IMR-90 (cell line): ENCODE measurements around the gene TTC39B. TPM values are rescaled to one million over a fixed set of nuclear protein-coding genes. Genes with fewer than 3 reads are reported as not detected.

Experiments
- ATAC-seq: fragments of 200-7000 bp; cut with Tn5 transposase; 2 replicates; pipeline ENCODE4 v1.9.1; 2020; ENCODE audit warnings: low read depth, mild to moderate bottlenecking, moderate library complexity
- BruUV-seq: library from RNA; stranded (reverse); fragments of 400-500 nt; replicated peaks from 2 replicates; lab custom pipeline; 2021; lab: Mats Ljungman, UMichigan
- CTCF ChIA-PET: fragments of 300-600 bp; formaldehyde crosslinking; extraction: SDS; loops from one replicate; lab custom pipeline; 2021; ENCODE audit warnings: antibody characterized with exemption; lab: Yijun Ruan, JAX
- POLR2A ChIA-PET: fragments of 300-600 bp; sonication (Branson Sonifier 250); formaldehyde crosslinking; loops from one replicate; lab custom pipeline; 2022; ENCODE audit warnings: antibody characterized with exemption; ENCODE audit not compliant: unreplicated experiment; lab: Charles Lee
- DNase-seq: peaks from one replicate; pipeline ENCODE4 v3.0.0; 2013
- H2AFZ ChIP-seq: replicated peaks from 2 replicates; pipeline ENCODE3; 2013; ENCODE audit warnings: low read length, mild to moderate bottlenecking; ENCODE audit not compliant: poor library complexity
- H2AK5ac ChIP-seq: 2 replicates; pipeline ENCODE4 v1.6.1; 2013; ENCODE audit warnings: low read depth, low read length, inconsistent platforms
- H2AK9ac ChIP-seq: replicated peaks from 2 replicates; pipeline ENCODE3; 2013; ENCODE audit warnings: mild to moderate bottlenecking, low read depth, low read length, moderate library complexity; ENCODE audit not compliant: poor library complexity
- H2BK120ac ChIP-seq: 2 replicates; pipeline ENCODE4 v1.6.1; 2013; ENCODE audit warnings: low read depth, low read length, inconsistent platforms
- H2BK15ac ChIP-seq: 3 replicates; pipeline ENCODE4 v1.6.1; 2013; ENCODE audit warnings: low read depth, low read length, inconsistent platforms
- H2BK20ac ChIP-seq: 2 replicates; pipeline ENCODE4 v1.6.1; 2013; ENCODE audit warnings: low read depth, mild to moderate bottlenecking, inconsistent platforms, low read length, moderate library complexity
- H2BK5ac ChIP-seq: 2 replicates; pipeline ENCODE4 v1.6.1; 2013; ENCODE audit warnings: mild to moderate bottlenecking, low read depth, low read length, inconsistent platforms; ENCODE audit not compliant: poor library complexity, severe bottlenecking
- H3K14ac ChIP-seq: replicated peaks from 2 replicates; pipeline ENCODE4 v1.6.1; 2013; ENCODE audit warnings: low read depth, low read length, inconsistent platforms
- H3K18ac ChIP-seq: 2 replicates; pipeline ENCODE4 v1.6.1; 2013; ENCODE audit warnings: low read depth, low read length, control low read depth
- H3K23ac ChIP-seq: 2 replicates; pipeline ENCODE4 v1.6.1; 2013; ENCODE audit warnings: low read depth, low read length, inconsistent platforms
- H3K27ac ChIP-seq: 2 replicates; pipeline ENCODE4 v1.5.1; 2013; ENCODE audit warnings: mild to moderate bottlenecking, control low read depth, low read length; ENCODE audit not compliant: insufficient read depth
- H3K27me3 ChIP-seq: 2 replicates; pipeline ENCODE4 v1.6.1; 2013; ENCODE audit warnings: low read length; ENCODE audit not compliant: control insufficient read depth, insufficient read depth
- H3K36me3 ChIP-seq: 2 replicates; pipeline ENCODE4 v1.6.1; 2013; ENCODE audit warnings: low read length, mixed read lengths; ENCODE audit not compliant: control insufficient read depth, insufficient read depth
- H3K4ac ChIP-seq: 2 replicates; pipeline ENCODE4 v1.6.1; 2013; ENCODE audit warnings: low read depth, low read length, inconsistent platforms
- H3K4me1 ChIP-seq: 2 replicates; pipeline ENCODE4 v1.6.1; 2013; ENCODE audit warnings: low read length, mixed read lengths; ENCODE audit not compliant: control insufficient read depth, insufficient read depth
- H3K4me2 ChIP-seq: 2 replicates; pipeline ENCODE4 v1.6.1; 2013; ENCODE audit warnings: low read depth, mild to moderate bottlenecking, control low read depth, low read length, moderate library complexity
- H3K4me3 ChIP-seq: 2 replicates; pipeline ENCODE4 v1.5.1; 2013; ENCODE audit warnings: low read depth, mild to moderate bottlenecking, control low read depth, low read length, moderate library complexity; ENCODE audit not compliant: insufficient read depth
- H3K56ac ChIP-seq: 2 replicates; pipeline ENCODE4 v1.6.1; 2013; ENCODE audit warnings: low read length, inconsistent platforms; ENCODE audit not compliant: insufficient read depth; ENCODE audit errors: extremely low read depth
- H3K79me1 ChIP-seq, 2 experiments: 2 replicates each; pipeline ENCODE4 v1.6.1; 2013; ENCODE audit warnings: low read length in 2 of 2, inconsistent platforms in 1 of 2, low read depth in 1 of 2
- H3K9ac ChIP-seq: 2 replicates; pipeline ENCODE4 v1.6.1; 2013; ENCODE audit warnings: low read depth, low read length, control low read depth
- H3K9me1 ChIP-seq: 2 replicates; pipeline ENCODE4 v1.6.1; 2013; ENCODE audit warnings: low read length, inconsistent platforms; ENCODE audit not compliant: insufficient read depth
- H3K9me3 ChIP-seq: 2 replicates; pipeline ENCODE4 v1.6.1; 2013; ENCODE audit warnings: low read length; ENCODE audit not compliant: control insufficient read depth, insufficient read depth
- H4K20me1 ChIP-seq: 2 replicates; pipeline ENCODE4 v1.6.1; 2013; ENCODE audit warnings: low read length, inconsistent platforms; ENCODE audit not compliant: insufficient read depth
- H4K5ac ChIP-seq: 2 replicates; pipeline ENCODE4 v1.6.1; 2013; ENCODE audit warnings: mild to moderate bottlenecking, low read depth, low read length, control low read depth
- H4K8ac ChIP-seq, 2 experiments: 2 replicates each; pipeline ENCODE4 v1.6.1; 2013; ENCODE audit warnings: low read depth in 2 of 2, low read length in 2 of 2, control low read depth in 1 of 2, inconsistent platforms in 1 of 2
- H4K91ac ChIP-seq: 2 replicates; pipeline ENCODE4 v1.6.1; 2013; ENCODE audit warnings: low read depth, low read length, inconsistent platforms; ENCODE audit not compliant: insufficient read depth
- BHLHE40 ChIP-seq: fragments of 150-350 bp; IDR thresholded peaks from 2 replicates; pipeline ENCODE4 v1.6.1; 2016; ENCODE audit warnings: mild to moderate bottlenecking, low read depth, low read length
- CEBPB ChIP-seq: IDR thresholded peaks from 2 replicates; pipeline ENCODE4 v1.6.1; 2012; ENCODE audit warnings: low read depth, low read length, improper control_type of control experiment
- CHD1 ChIP-seq: IDR thresholded peaks from 2 replicates; pipeline ENCODE4 v1.6.1; 2012; ENCODE audit warnings: low read depth, low read length, improper control_type of control experiment
- CTCF ChIP-seq: conservative IDR thresholded peaks from 2 replicates; pipeline ENCODE4 v1.5.1; 2012; ENCODE audit warnings: mild to moderate bottlenecking, low read depth, low read length, improper control_type of control experiment
- ELK1 ChIP-seq: fragments of 150-350 bp; IDR thresholded peaks from 2 replicates; pipeline ENCODE4 v1.6.1; 2016; ENCODE audit warnings: low read depth, mild to moderate bottlenecking, low read length, moderate library complexity, borderline replicate concordance
- FOS ChIP-seq: fragments of 150-350 bp; IDR thresholded peaks from 2 replicates; pipeline ENCODE4 v1.6.1; 2016; ENCODE audit warnings: low read depth, low read length
- MAFK ChIP-seq: IDR thresholded peaks from 2 replicates; pipeline ENCODE4 v1.6.1; 2012; ENCODE audit warnings: low read depth, low read length, improper control_type of control experiment
- MAZ ChIP-seq: IDR thresholded peaks from 2 replicates; pipeline ENCODE4 v1.6.1; 2012; ENCODE audit warnings: low read depth, mild to moderate bottlenecking, low read length, improper control_type of control experiment, moderate library complexity, borderline replicate concordance
- MXI1 ChIP-seq: IDR thresholded peaks from 2 replicates; pipeline ENCODE4 v1.6.1; 2012; ENCODE audit warnings: low read depth, mild to moderate bottlenecking, low read length, moderate library complexity, borderline replicate concordance
- NFE2L2 ChIP-seq: fragments of 150-350 bp; IDR thresholded peaks from 2 replicates; pipeline ENCODE4 v1.6.1; 2016; ENCODE audit warnings: low read depth, mild to moderate bottlenecking, low read length
- POLR2A ChIP-seq: IDR thresholded peaks from 2 replicates; pipeline ENCODE4 v1.6.1; 2012; ENCODE audit warnings: mild to moderate bottlenecking, low read depth, low read length
- RAD21 ChIP-seq: IDR thresholded peaks from 2 replicates; pipeline ENCODE4 v1.6.1; 2012; ENCODE audit warnings: low read length, improper control_type of control experiment
- RCOR1 ChIP-seq: IDR thresholded peaks from 2 replicates; pipeline ENCODE4 v1.6.1; 2012; ENCODE audit warnings: mild to moderate bottlenecking, low read length, improper control_type of control experiment; ENCODE audit not compliant: insufficient replicate concordance
- RFX5 ChIP-seq: IDR thresholded peaks from 2 replicates; pipeline ENCODE4 v1.8.0; 2012; ENCODE audit warnings: low read depth, mild to moderate bottlenecking, low read length, moderate library complexity
- SMC3 ChIP-seq: fragments of 150-350 bp; IDR thresholded peaks from 2 replicates; pipeline ENCODE4 v1.6.1; 2016; ENCODE audit warnings: low read depth, mild to moderate bottlenecking, antibody characterized with exemption, low read length, moderate library complexity
- USF2 ChIP-seq: fragments of 150-350 bp; IDR thresholded peaks from 2 replicates; pipeline ENCODE4 v1.6.1; 2017; ENCODE audit warnings: mild to moderate bottlenecking, antibody characterized with exemption, low read length, low read depth
- WGBS, 2 experiments: methylation state at CpG; one replicate each; pipeline versions ENCODE4 v1.1.5 to v1.1.7; 2013; ENCODE audit warnings: missing lambda C conversion rate in 2 of 2; ENCODE audit not compliant: insufficient read length in 1 of 2; ENCODE audit errors: extremely low coverage in 2 of 2; 5-methylcytosine and 5-hydroxymethylcytosine counted together
- dilution Hi-C: fragments of 300-500 bp; cut with HindIII; formaldehyde crosslinking; loops from one replicate; pipeline ENCODE4 v1.14.3; 2018; ENCODE audit warnings: low sequenced_read_pairs; ENCODE audit not compliant: unreplicated experiment
- in situ Hi-C: fragments of 300-500 bp; cut with MboI; formaldehyde crosslinking; loops from 3 replicates; pipeline ENCODE4 v1.14.3; 2019; ENCODE audit warnings: low sequenced_read_pairs, inconsistent platforms, mixed read lengths
- intact Hi-C: fragments of 100-400 bp; cut with micrococcal nuclease; formaldehyde crosslinking; loops from 2 replicates; pipeline ENCODE4 v1.10.0; 2022
- polyA plus RNA-seq, 3 experiments: library from polyadenylated mRNA; depleted of rRNA; stranded (reverse); fragments of >200 nt; gene quantifications; 2 replicates each; pipeline ENCODE4 v1.2.3, GENCODE V29; 2012; ENCODE audit warnings: low replicate concordance in 1 of 3
- total RNA-seq: library from RNA; depleted of rRNA; stranded (reverse); fragments of >200 nt; gene quantifications from 2 replicates; pipeline ENCODE4 v1.2.3, GENCODE V29; 2012

TTC39B gene
- total and polyA plus RNA-seq, 2 of the 4 experiments (the other 2 are of a cell fraction): 2.5 to 12.2 TPM

GRCh38 chr9:15311607-15312006 is 4.6 kb upstream of the TTC39B start:
- no peak overlapping the region for H2BK5ac ChIP-seq
- DNase-seq (no peak), ATAC-seq (no peak)
- CTCF ChIA-PET: no interaction called here
- no peak overlapping the region for H2BK120ac ChIP-seq
- dilution Hi-C loops (no loop called here), in situ Hi-C loops (no loop called here), intact Hi-C loops (no loop called here)
- no peak overlapping the region for H3K9ac ChIP-seq
- POLR2A ChIA-PET: no interaction called here
- TF ChIP-seq CHD1 (no peak), POLR2A (no peak), RCOR1 (no peak), CTCF (no peak), ELK1 (no peak), MAFK (no peak), BHLHE40 (no peak), SMC3 (no peak), RFX5 (no peak), FOS (no peak), NFE2L2 (no peak), MXI1 (no peak), CEBPB (no peak), USF2 (no peak), MAZ (no peak), RAD21 (no peak)
- no peak overlapping the region for H3K18ac ChIP-seq
- H4K8ac ChIP-seq: no peak overlapping the region
- H3K56ac ChIP-seq: no peak overlapping the region
- no peak overlapping the region for H3K23ac ChIP-seq
- no peak overlapping the region for H3K4me3 ChIP-seq
- no peak overlapping the region for H2AK9ac ChIP-seq
- H3K9me3 ChIP-seq: no peaks in the 10 kb centered on the region
- H3K79me1 ChIP-seq: peaks cover under 1% of the 10 kb centered on the region in 2 experiments
- H4K20me1 ChIP-seq: no peaks in the 10 kb centered on the region
- no peak overlapping the region for H3K4ac ChIP-seq
- H3K4me1 ChIP-seq: peaks cover 5% of the 10 kb centered on the region
- no peak overlapping the region for H3K27ac ChIP-seq
- H3K27me3 ChIP-seq: no peaks in the 10 kb centered on the region
- H3K36me3 ChIP-seq: no peaks in the 10 kb centered on the region
- no peak overlapping the region for H2BK15ac ChIP-seq
- no peak overlapping the region for H2AFZ ChIP-seq
- 0 out of 2 replicates have a peak, but pooled peaks cover 2% of the 10 kb centered on the region for H3K9me1 ChIP-seq
- H2AK5ac ChIP-seq: no peak overlapping the region
- WGBS, 2 experiments: no CpG with 5 or more reads among the region's 1 CpG
- H2BK20ac ChIP-seq: no peak overlapping the region
- no peak overlapping the region for H3K4me2 ChIP-seq
- no peak overlapping the region for H4K5ac ChIP-seq
- no peak overlapping the region for H4K91ac ChIP-seq
- H3K14ac ChIP-seq: no peak overlapping the region
- BruUV-seq: no TSS peak
